HCT116 (cell line): ENCODE measurements around the gene MIA3. TPM values are rescaled to one million over a fixed set of nuclear protein-coding genes. Genes with fewer than 3 reads are reported as not detected.

Source experiments
- ATAC-seq: fragments of 200-7000 bp; cut with Tn5 transposase; 2 replicates; pipeline ENCODE4 v1.9.1; 2020; ENCODE audit warnings: mild to moderate bottlenecking, moderate library complexity
- BruUV-seq: library from RNA; stranded (reverse); fragments of 400-500 nt; replicated peaks from 2 replicates; lab custom pipeline; 2021; lab: Mats Ljungman, UMichigan
- CTCF ChIA-PET: fragments of 300-600 bp; sonication (Branson Sonifier 250); formaldehyde crosslinking; loops from one replicate; lab custom pipeline; 2021; ENCODE audit warnings: antibody characterized with exemption; lab: Charles Lee
- POLR2A ChIA-PET: fragments of 300-600, 350-600 bp; sonication (Branson Sonifier 250); formaldehyde crosslinking; loops from one replicate; lab custom pipeline; 2021; ENCODE audit warnings: antibody characterized with exemption; lab: Charles Lee
- RAD21 ChIA-PET, 2 experiments: fragments of 300-600 bp; sonication (Branson Sonifier 250); formaldehyde crosslinking; loops; one replicate each; lab custom pipeline; 2023; ENCODE audit warnings: low total read pairs in 2 of 2; ENCODE audit not compliant: uncharacterized antibody in 2 of 2, unreplicated experiment in 2 of 2, low non-redundant PET in 1 of 2; lab: Charles Lee
- DNase-seq: peaks from one replicate; pipeline ENCODE4 v3.0.0-alpha.2; 2010; ENCODE audit warnings: low read depth, low spot score
- H2AFZ ChIP-seq: fragments of 200-600 bp; shearing (Covaris generic), sonication (generic); 2 replicates; pipeline ENCODE4 v1.6.1; 2017; ENCODE audit warnings: low read depth, mixed run types, mixed read lengths, antibody characterized with exemption, low read length; ENCODE audit not compliant: poor library complexity, severe bottlenecking
- H3K27ac ChIP-seq: 2 replicates; pipeline ENCODE4 v1.5.1; 2012; ENCODE audit warnings: low read depth, low read length
- H3K27me3 ChIP-seq: fragments of 200-600 bp; sonication (generic); 2 replicates; pipeline ENCODE4 v1.6.1; 2016; ENCODE audit warnings: mixed run types, low read length, mixed read lengths; ENCODE audit not compliant: insufficient read depth
- H3K36me3 ChIP-seq, 2 experiments: fragments of 200-500 bp in 1 of 2; fragments of 200-600 bp in 1 of 2; sonication (Bioruptor generic) in 1 of 2; sonication (generic) in 1 of 2; 2 replicates each; pipeline versions ENCODE4 v1.5.1 to v1.6.1; 2014 to 2016; ENCODE audit warnings: low read length in 2 of 2, inconsistent platforms in 1 of 2, mixed read lengths in 1 of 2, mixed run types in 1 of 2; ENCODE audit not compliant: insufficient read depth in 2 of 2, control insufficient read depth in 1 of 2
- H3K4me1 ChIP-seq, 2 experiments: fragments of 200-600 bp in 1 of 2; sonication (generic) in 1 of 2; 2 replicates each; pipeline versions ENCODE4 v1.5.1 to v1.6.1; 2012 to 2017; ENCODE audit warnings: low read length in 2 of 2, inconsistent platforms in 1 of 2, mild to moderate bottlenecking in 1 of 2, mixed read lengths in 1 of 2, mixed run types in 1 of 2, moderate library complexity in 1 of 2; ENCODE audit not compliant: insufficient read depth in 2 of 2, control insufficient read depth in 1 of 2
- H3K4me2 ChIP-seq: fragments of 200-600 bp; sonication (generic); 2 replicates; pipeline ENCODE4 v1.6.1; 2017; ENCODE audit warnings: mixed run types, low read length, mixed read lengths
- H3K4me3 ChIP-seq, 2 experiments: fragments of 200-600 bp in 1 of 2; sonication (generic) in 1 of 2; replicated peaks in 1 of 2; 2 replicates each; pipeline ENCODE4 v1.5.1; 2011 to 2016; ENCODE audit warnings: low read length in 2 of 2, control low read depth in 1 of 2, low read depth in 1 of 2, mild to moderate bottlenecking in 1 of 2, mixed read lengths in 1 of 2, mixed run types in 1 of 2
- H3K79me2 ChIP-seq: fragments of 200-600 bp; sonication (generic); 2 replicates; pipeline ENCODE4 v1.6.1; 2017; ENCODE audit warnings: mild to moderate bottlenecking, mixed run types, low read length, moderate library complexity, mixed read lengths; ENCODE audit not compliant: insufficient read depth
- H3K9ac ChIP-seq: fragments of 200-600 bp; sonication (generic); 2 replicates; pipeline ENCODE4 v1.6.1; 2016; ENCODE audit warnings: low read length, mixed read lengths
- H3K9me2 ChIP-seq: fragments of 200-600 bp; sonication (generic), shearing (Covaris generic); 2 replicates; pipeline ENCODE4 v1.6.1; 2017; ENCODE audit warnings: mixed run types, mild to moderate bottlenecking, moderate library complexity; ENCODE audit not compliant: insufficient read depth
- H3K9me3 ChIP-seq, 2 experiments: fragments of 200-500 bp in 1 of 2; fragments of 200-600 bp in 1 of 2; sonication (Bioruptor generic) in 1 of 2; sonication (generic) in 1 of 2; 2 replicates each; pipeline ENCODE4 v1.6.1; 2014 to 2017; ENCODE audit warnings: low read length in 2 of 2, mixed read lengths in 2 of 2, inconsistent platforms in 1 of 2, low read depth in 1 of 2, mild to moderate bottlenecking in 1 of 2, mixed run types in 1 of 2, moderate library complexity in 1 of 2; ENCODE audit not compliant: control insufficient read depth in 1 of 2, insufficient read depth in 1 of 2
- H4K20me1 ChIP-seq: fragments of 200-600 bp; sonication (generic), shearing (Covaris generic); 2 replicates; pipeline ENCODE4 v1.6.1; 2017; ENCODE audit warnings: mixed run types, mild to moderate bottlenecking, moderate library complexity; ENCODE audit not compliant: insufficient read depth
- ATF3 ChIP-seq: IDR thresholded peaks from 2 replicates; pipeline ENCODE4 v1.6.1; 2012
- CBX3 ChIP-seq: IDR thresholded peaks from 2 replicates; pipeline ENCODE4 v1.6.1; 2012; ENCODE audit warnings: low read depth
- CTCF ChIP-seq, 3 experiments: fragments of 200-600 bp in 1 of 3; sonication (generic) in 1 of 3; IDR thresholded peaks in 2 of 3; conservative IDR thresholded peaks in 1 of 3; 2 replicates each; pipeline ENCODE4 v1.5.1; 2012 to 2017; ENCODE audit warnings: low read depth in 2 of 3, low read length in 2 of 3, antibody characterized with exemption in 1 of 3, borderline replicate concordance in 1 of 3, control low read depth in 1 of 3, mild to moderate bottlenecking in 1 of 3, mixed read lengths in 1 of 3, mixed run types in 1 of 3, moderate library complexity in 1 of 3; ENCODE audit not compliant: insufficient read depth in 1 of 3
- EGR1 ChIP-seq: IDR thresholded peaks from 2 replicates; pipeline ENCODE4 v1.6.1; 2012; ENCODE audit warnings: low read depth
- ELF1 ChIP-seq: IDR thresholded peaks from 2 replicates; pipeline ENCODE4 v1.6.1; 2012; ENCODE audit warnings: low read depth, borderline replicate concordance
- EZH2phosphoT487 ChIP-seq: fragments of 200-600 bp; IDR thresholded peaks from 2 replicates; pipeline ENCODE4 v1.6.1; 2018; ENCODE audit warnings: antibody characterized with exemption, borderline replicate concordance
- RAD21 ChIP-seq: IDR thresholded peaks from 2 replicates; pipeline ENCODE4 v1.6.1; 2012; ENCODE audit warnings: low read depth, mild to moderate bottlenecking
- intact Hi-C: fragments of 100-400 bp; cut with micrococcal nuclease; formaldehyde crosslinking; loops from 2 replicates; pipeline ENCODE4 v1.10.0; 2022
- total RNA-seq: library from RNA; stranded (reverse); gene quantifications from one replicate; pipeline ENCODE4 v1.2.1, GENCODE V29; 2021; ENCODE audit not compliant: unreplicated experiment

The MIA3 gene
- total RNA-seq, 1 experiment from 2014 or later = 62.7 TPM

GRCh38 chr1:222657899-222658298, 40.0 kb downstream of the MIA3 start:
- BruUV-seq = no TSS peak
- no peak for DNase-seq
- Histone ChIP-seq H3K9ac (no peak overlapping the region), H3K9me2 (no peaks in the 10 kb centered on the region), H4K20me1 (no peaks in the 10 kb centered on the region), H3K9me3 (no peaks in the 10 kb centered on the region), H3K27me3 (no peaks in the 10 kb centered on the region), H3K27ac (no peak overlapping the region), H3K36me3 (peaks cover 66 to 67% of the 10 kb centered on the region in 2 experiments), H3K79me2 (no peaks in the 10 kb centered on the region), H2AFZ (no peak overlapping the region), H3K4me3 (no peak overlapping the region), H3K4me1 (no peaks in the 10 kb centered on the region), H3K4me2 (no peak overlapping the region)
- no peak for ATAC-seq
- ChIA-PET RAD21 (interaction anchor here in 1 of 2 experiments (0.6 kb wide), 1 partner anchor 93 kb away, joined by 3 read pairs; no protein-coding TSS in a partner anchor), CTCF (interaction anchor here (1.2 kb wide), 1 partner anchor 24 kb away, joined by 3 read pairs; no protein-coding TSS in a partner anchor), POLR2A (interaction anchor here (1.2 kb wide), 1 partner anchor 14 kb away, joined by 3 read pairs; no protein-coding TSS in a partner anchor)
- TF ChIP-seq CBX3 (no peak), ELF1 (no peak), ATF3 (no peak), RAD21 (no peak), CTCF (IDR thresholded peaks at IDR 0.05 in 2 of 3, conservative IDR thresholded peaks at IDR 0.05 in 1 of 3; ENCODE audit: borderline replicate concordance in 1 of 3, insufficient read depth in 1 of 3, low read depth in 2 of 3, low read length in 2 of 3) (no peak), EZH2phosphoT487 (no peak)
- intact Hi-C loops = no loop called here

GRCh38 chr1:222663431-222663934, 45.6 kb downstream of the MIA3 start:
- POLR2A ChIA-PET = no interaction called here

More at GRCh38 chr1:222663431-222663934, 45.6 kb downstream of the MIA3 start:
- no peaks in the 10 kb centered on the region for H3K27me3 ChIP-seq
- intact Hi-C loops = no loop called here
- peaks cover 64 to 70% of the 10 kb centered on the region in 2 experiments for H3K36me3 ChIP-seq
- H3K9me2 ChIP-seq = no peaks in the 10 kb centered on the region
- no peak overlapping the region for H3K4me2 ChIP-seq
- no TSS peak for BruUV-seq
- no peaks in the 10 kb centered on the region for H4K20me1 ChIP-seq
- CTCF ChIA-PET = no interaction called here
- no peak overlapping the region for H3K27ac ChIP-seq
- TF ChIP-seq EGR1 = no peak
- no peak overlapping the region for H3K9ac ChIP-seq
- DNase-seq (no peak), ATAC-seq (no peak)
- RAD21 ChIA-PET = no interaction called here
- H3K4me3 ChIP-seq = no peak overlapping the region
- H2AFZ ChIP-seq = no peak overlapping the region
- no peaks in the 10 kb centered on the region for H3K9me3 ChIP-seq
- H3K4me1 ChIP-seq = no peaks in the 10 kb centered on the region
- no peaks in the 10 kb centered on the region for H3K79me2 ChIP-seq
